Measurements from ENCODE around the gene SYCE1.

DNA sequence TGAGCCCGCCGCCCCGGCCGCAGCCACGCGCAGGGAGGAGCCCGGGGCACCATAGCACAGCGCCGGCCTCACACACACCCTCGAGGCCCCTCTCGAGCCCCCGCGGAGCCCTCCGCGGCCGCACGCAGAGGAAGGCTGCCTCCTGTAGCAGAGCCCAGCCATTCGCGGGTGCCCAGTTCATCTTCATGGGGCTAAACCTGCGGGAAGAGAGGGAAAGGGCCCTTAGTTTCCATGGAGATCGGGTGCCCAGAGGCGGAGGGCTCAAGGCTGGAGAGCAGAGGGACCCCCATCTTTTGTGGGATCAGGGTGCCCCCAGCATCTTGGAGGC lies 2.9 kb upstream of the SYCE1 start:
- TF ChIP-seq EP300 (conservative IDR thresholded peaks at IDR 0.05; ENCODE audit: poor library complexity, severe bottlenecking) = no peak
- TF ChIP-seq, protein P1, sequence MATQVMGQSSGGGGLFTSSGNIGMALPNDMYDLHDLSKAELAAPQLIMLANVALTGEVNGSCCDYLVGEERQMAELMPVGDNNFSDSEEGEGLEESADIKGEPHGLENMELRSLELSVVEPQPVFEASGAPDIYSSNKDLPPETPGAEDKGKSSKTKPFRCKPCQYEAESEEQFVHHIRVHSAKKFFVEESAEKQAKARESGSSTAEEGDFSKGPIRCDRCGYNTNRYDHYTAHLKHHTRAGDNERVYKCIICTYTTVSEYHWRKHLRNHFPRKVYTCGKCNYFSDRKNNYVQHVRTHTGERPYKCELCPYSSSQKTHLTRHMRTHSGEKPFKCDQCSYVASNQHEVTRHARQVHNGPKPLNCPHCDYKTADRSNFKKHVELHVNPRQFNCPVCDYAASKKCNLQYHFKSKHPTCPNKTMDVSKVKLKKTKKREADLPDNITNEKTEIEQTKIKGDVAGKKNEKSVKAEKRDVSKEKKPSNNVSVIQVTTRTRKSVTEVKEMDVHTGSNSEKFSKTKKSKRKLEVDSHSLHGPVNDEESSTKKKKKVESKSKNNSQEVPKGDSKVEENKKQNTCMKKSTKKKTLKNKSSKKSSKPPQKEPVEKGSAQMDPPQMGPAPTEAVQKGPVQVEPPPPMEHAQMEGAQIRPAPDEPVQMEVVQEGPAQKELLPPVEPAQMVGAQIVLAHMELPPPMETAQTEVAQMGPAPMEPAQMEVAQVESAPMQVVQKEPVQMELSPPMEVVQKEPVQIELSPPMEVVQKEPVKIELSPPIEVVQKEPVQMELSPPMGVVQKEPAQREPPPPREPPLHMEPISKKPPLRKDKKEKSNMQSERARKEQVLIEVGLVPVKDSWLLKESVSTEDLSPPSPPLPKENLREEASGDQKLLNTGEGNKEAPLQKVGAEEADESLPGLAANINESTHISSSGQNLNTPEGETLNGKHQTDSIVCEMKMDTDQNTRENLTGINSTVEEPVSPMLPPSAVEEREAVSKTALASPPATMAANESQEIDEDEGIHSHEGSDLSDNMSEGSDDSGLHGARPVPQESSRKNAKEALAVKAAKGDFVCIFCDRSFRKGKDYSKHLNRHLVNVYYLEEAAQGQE (IDR thresholded peaks at IDR 0.05; ENCODE audit: borderline replicate concordance) = no peak

All from neural cell (in vitro differentiated cells).